ENCODE data around the gene GALNT14.

GALNT14 gene

DNA sequence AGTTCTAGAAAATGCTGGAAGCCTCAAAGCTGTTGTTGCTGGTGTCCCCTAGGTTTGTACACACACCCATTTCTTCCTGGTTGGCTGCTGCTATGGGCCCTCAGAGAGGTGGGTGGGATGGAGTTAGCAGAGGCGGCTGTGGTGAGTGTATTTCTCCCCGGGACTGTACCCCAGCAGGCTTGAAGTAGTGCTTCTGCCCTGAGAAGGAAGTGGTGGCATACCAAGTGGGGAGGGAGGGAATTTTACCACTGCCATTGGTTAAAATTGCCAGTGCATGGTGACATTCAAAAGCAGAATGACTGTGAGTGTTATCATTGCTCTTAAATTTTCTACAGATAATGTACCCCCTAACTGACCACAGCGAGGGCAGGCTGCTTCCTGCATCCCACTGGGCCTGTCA is 205.4 kb downstream of the GALNT14 start:
- H3K9ac ChIP-seq (ENCODE audit: low read length): no peak overlapping the region
- H4K8ac ChIP-seq (ENCODE audit: low read length): no peak overlapping the region
- no peaks in the 10 kb centered on the region for H3K4me1 ChIP-seq (ENCODE audit: control insufficient read depth, insufficient read depth, low read depth, low read length)
- DNase-seq: no peak
- H3K18ac ChIP-seq (ENCODE audit: low read depth in 1 of 2, low read length in 2 of 2): no peak overlapping the region
- no peak overlapping the region for H3K23ac ChIP-seq (ENCODE audit: low read length in 2 of 2)
- H3K27ac ChIP-seq (ENCODE audit: low read length, poor library complexity, severe bottlenecking): no peak overlapping the region
- peaks cover 0 to 3% of the 10 kb centered on the region in 2 experiments for H3K27me3 ChIP-seq (ENCODE audit: control insufficient read depth in 1 of 2, insufficient read depth in 1 of 2, low read length in 2 of 2)
- peaks cover 0 to 56% of the 10 kb centered on the region in 2 experiments for H3K36me3 ChIP-seq (ENCODE audit: control insufficient read depth in 1 of 2, insufficient read depth in 2 of 2, low read depth in 1 of 2, low read length in 2 of 2)
- H4K91ac ChIP-seq (ENCODE audit: low read length): no peak overlapping the region
- no peaks in the 10 kb centered on the region for H3K9me3 ChIP-seq (ENCODE audit: control insufficient read depth, low read length)
- H3K14ac ChIP-seq (ENCODE audit: low read length in 2 of 2): no peak overlapping the region
- no peak overlapping the region for H3K4me3 ChIP-seq (ENCODE audit: insufficient read depth in 1 of 2, low read depth in 1 of 2, low read length in 2 of 2)
- no peak overlapping the region for H2AK5ac ChIP-seq (ENCODE audit: low read length, severe bottlenecking)
- H2AFZ ChIP-seq (ENCODE audit: low read depth, low read length): no peak overlapping the region
- H2BK120ac ChIP-seq (ENCODE audit: low read depth, low read length): no peak overlapping the region
- 79% methylated on average over 3 of the region's 3 CpGs for WGBS
- no peak overlapping the region for H2BK5ac ChIP-seq (ENCODE audit: low read depth, low read length, poor library complexity, severe bottlenecking)
- no peak overlapping the region for H3K4ac ChIP-seq (ENCODE audit: low read depth in 1 of 2, low read length in 2 of 2)
- H2BK15ac ChIP-seq (ENCODE audit: low read depth, poor library complexity, severe bottlenecking): no peak overlapping the region
- no peak overlapping the region for H3K4me2 ChIP-seq (ENCODE audit: low read length, poor library complexity, severe bottlenecking)
- no peaks in the 10 kb centered on the region for H3K79me1 ChIP-seq (replicated peaks; ENCODE audit: low read length, poor library complexity, severe bottlenecking)
- H2BK12ac ChIP-seq (ENCODE audit: low read length in 2 of 2): no peak overlapping the region

DNA sequence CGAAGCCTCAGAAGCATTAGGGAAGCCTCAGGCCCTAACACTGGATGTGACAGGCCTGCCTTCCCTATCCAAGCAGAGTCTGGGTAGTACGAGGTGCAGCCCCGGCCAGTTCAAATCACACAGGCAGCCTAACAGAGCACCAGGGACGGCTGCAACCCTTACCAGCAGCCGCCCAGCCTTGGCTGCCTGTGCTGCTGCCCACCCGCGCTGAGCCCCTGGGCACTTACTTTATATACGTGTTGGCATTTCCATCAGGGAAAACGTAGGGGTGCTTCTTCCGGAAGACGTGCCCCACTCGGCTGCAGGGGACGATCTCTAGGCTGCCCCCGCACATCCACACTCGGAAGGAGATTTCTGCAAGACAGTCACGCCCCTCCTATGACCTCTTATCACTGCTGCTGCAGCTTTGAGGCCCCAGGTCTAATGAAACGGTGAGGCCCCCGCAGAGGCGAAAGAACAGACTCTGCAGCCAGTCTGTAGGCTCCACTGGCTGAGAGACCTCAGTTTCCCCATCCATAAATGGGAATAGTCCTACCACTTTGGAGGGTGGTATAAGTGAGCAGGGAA is 206.3 kb downstream of the GALNT14 start:
- H3K9me3 ChIP-seq (ENCODE audit: control insufficient read depth, low read length): no peaks in the 10 kb centered on the region
- H2AFZ ChIP-seq (ENCODE audit: low read depth, low read length): no peak overlapping the region
- no peaks in the 10 kb centered on the region for H3K79me1 ChIP-seq (replicated peaks; ENCODE audit: low read length, poor library complexity, severe bottlenecking)
- H2AK5ac ChIP-seq (ENCODE audit: low read length, severe bottlenecking): no peak overlapping the region
- H4K91ac ChIP-seq (ENCODE audit: low read length): no peak overlapping the region
- H3K27me3 ChIP-seq (ENCODE audit: control insufficient read depth in 1 of 2, insufficient read depth in 1 of 2, low read length in 2 of 2): peaks cover 0 to 4% of the 10 kb centered on the region in 2 experiments
- no peak overlapping the region for H2BK12ac ChIP-seq (ENCODE audit: low read length in 2 of 2)
- no peak overlapping the region for H3K18ac ChIP-seq (ENCODE audit: low read depth in 1 of 2, low read length in 2 of 2)
- H3K23ac ChIP-seq (ENCODE audit: low read length in 2 of 2): no peak overlapping the region
- H3K9ac ChIP-seq (ENCODE audit: low read length): no peak overlapping the region
- H2BK15ac ChIP-seq (ENCODE audit: low read depth, poor library complexity, severe bottlenecking): no peak overlapping the region
- no peak overlapping the region for H3K27ac ChIP-seq (ENCODE audit: low read length, poor library complexity, severe bottlenecking)
- H3K4me2 ChIP-seq (ENCODE audit: low read length, poor library complexity, severe bottlenecking): no peak overlapping the region
- no peak overlapping the region for H3K4ac ChIP-seq (ENCODE audit: low read depth in 1 of 2, low read length in 2 of 2)
- H2BK120ac ChIP-seq (ENCODE audit: low read depth, low read length): no peak overlapping the region
- no peak overlapping the region for H2BK5ac ChIP-seq (ENCODE audit: low read depth, low read length, poor library complexity, severe bottlenecking)
- no peak for DNase-seq
- H3K4me1 ChIP-seq (ENCODE audit: control insufficient read depth, insufficient read depth, low read depth, low read length): no peaks in the 10 kb centered on the region
- no peak overlapping the region for H3K4me3 ChIP-seq (ENCODE audit: insufficient read depth in 1 of 2, low read depth in 1 of 2, low read length in 2 of 2)
- peaks cover 0 to 65% of the 10 kb centered on the region in 2 experiments for H3K36me3 ChIP-seq (ENCODE audit: control insufficient read depth in 1 of 2, insufficient read depth in 2 of 2, low read depth in 1 of 2, low read length in 2 of 2)
- WGBS: 85% methylated on average over 19 of the region's 19 CpGs
- H3K14ac ChIP-seq (ENCODE audit: low read length in 2 of 2): no peak overlapping the region
- H4K8ac ChIP-seq (ENCODE audit: low read length): no peak overlapping the region

DNA sequence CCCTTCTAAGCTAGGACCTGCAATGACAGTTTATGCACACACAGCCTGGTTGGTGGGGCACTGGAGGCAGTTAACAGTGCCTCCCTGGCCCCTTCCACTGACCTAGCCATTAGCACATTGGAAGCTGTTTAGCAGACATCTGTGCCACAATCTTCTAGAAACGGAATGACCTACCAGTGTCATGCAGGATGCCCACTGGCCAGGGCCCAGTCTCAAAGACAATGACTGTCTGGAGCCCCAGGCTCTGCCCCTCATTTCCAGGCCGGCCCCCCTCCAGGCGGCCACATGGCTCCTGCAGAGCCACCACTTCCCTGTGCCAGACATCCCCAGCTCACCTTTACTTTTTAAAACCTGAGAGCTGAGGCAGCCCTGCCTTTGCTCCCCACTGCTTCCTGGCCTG is 207.5 kb downstream of the GALNT14 start:
- no peak overlapping the region for H3K27ac ChIP-seq (ENCODE audit: low read length, poor library complexity, severe bottlenecking)
- no peak overlapping the region for H4K91ac ChIP-seq (ENCODE audit: low read length)
- H2BK12ac ChIP-seq (ENCODE audit: low read length in 2 of 2): no peak overlapping the region
- no peak overlapping the region for H2BK5ac ChIP-seq (ENCODE audit: low read depth, low read length, poor library complexity, severe bottlenecking)
- no peaks in the 10 kb centered on the region for H3K4me1 ChIP-seq (ENCODE audit: control insufficient read depth, insufficient read depth, low read depth, low read length)
- no peaks in the 10 kb centered on the region for H3K9me3 ChIP-seq (ENCODE audit: control insufficient read depth, low read length)
- H3K27me3 ChIP-seq (ENCODE audit: control insufficient read depth in 1 of 2, insufficient read depth in 1 of 2, low read length in 2 of 2): peaks cover 0 to 4% of the 10 kb centered on the region in 2 experiments
- no peak overlapping the region for H3K9ac ChIP-seq (ENCODE audit: low read length)
- H3K4me2 ChIP-seq (ENCODE audit: low read length, poor library complexity, severe bottlenecking): no peak overlapping the region
- no peak overlapping the region for H2AFZ ChIP-seq (ENCODE audit: low read depth, low read length)
- H3K4me3 ChIP-seq (ENCODE audit: insufficient read depth in 1 of 2, low read depth in 1 of 2, low read length in 2 of 2): no peak overlapping the region
- H4K8ac ChIP-seq (ENCODE audit: low read length): no peak overlapping the region
- no peak overlapping the region for H2BK15ac ChIP-seq (ENCODE audit: low read depth, poor library complexity, severe bottlenecking)
- H3K14ac ChIP-seq (ENCODE audit: low read length in 2 of 2): no peak overlapping the region
- H2AK5ac ChIP-seq (ENCODE audit: low read length, severe bottlenecking): no peak overlapping the region
- no peak for DNase-seq
- peaks cover 0 to 66% of the 10 kb centered on the region in 2 experiments for H3K36me3 ChIP-seq (ENCODE audit: control insufficient read depth in 1 of 2, insufficient read depth in 2 of 2, low read depth in 1 of 2, low read length in 2 of 2)
- no peaks in the 10 kb centered on the region for H3K79me1 ChIP-seq (replicated peaks; ENCODE audit: low read length, poor library complexity, severe bottlenecking)
- no peak overlapping the region for H3K4ac ChIP-seq (ENCODE audit: low read depth in 1 of 2, low read length in 2 of 2)
- no peak overlapping the region for H3K23ac ChIP-seq (ENCODE audit: low read length in 2 of 2)
- WGBS: 46% methylated on average over 3 of the region's 3 CpGs
- no peak overlapping the region for H2BK120ac ChIP-seq (ENCODE audit: low read depth, low read length)
- H3K18ac ChIP-seq (ENCODE audit: low read depth in 1 of 2, low read length in 2 of 2): no peak overlapping the region

DNA sequence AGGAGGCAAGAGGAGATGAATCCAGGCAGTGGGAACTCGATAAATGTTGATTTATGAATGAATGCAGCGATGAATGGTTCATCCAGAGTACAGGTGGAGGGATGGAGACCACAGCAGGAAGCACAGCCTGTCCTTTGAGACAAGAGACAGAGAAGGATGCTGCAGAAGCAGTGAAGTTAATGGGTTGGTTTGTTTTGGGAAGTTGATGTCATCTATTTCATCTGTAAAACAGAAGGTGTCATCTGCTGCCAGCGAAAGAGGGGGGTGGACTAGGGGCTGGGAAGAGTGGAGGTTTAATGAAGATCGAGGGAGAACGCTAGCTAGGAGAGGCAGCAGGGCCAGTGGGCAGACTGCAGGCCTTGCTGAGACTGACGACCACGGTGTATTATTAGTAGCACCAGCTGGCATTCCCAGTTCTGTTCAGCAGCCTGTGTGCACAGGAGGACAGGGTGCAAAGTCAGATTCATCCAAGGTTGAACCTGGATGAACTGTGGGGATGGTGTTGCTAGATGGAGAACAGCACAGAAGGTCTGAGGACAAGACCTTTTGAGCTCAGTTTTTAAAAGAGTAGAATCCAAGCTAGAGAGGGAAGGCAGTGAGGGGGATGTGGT is 210.7 kb downstream of the GALNT14 start:
- Histone ChIP-seq H3K23ac (ENCODE audit: low read length in 2 of 2) (no peak overlapping the region), H3K9ac (ENCODE audit: low read length) (no peak overlapping the region), H3K79me1 (replicated peaks; ENCODE audit: low read length, poor library complexity, severe bottlenecking) (no peaks in the 10 kb centered on the region), H3K4me1 (ENCODE audit: control insufficient read depth, insufficient read depth, low read depth, low read length) (peaks cover 5% of the 10 kb centered on the region), H2BK15ac (ENCODE audit: low read depth, poor library complexity, severe bottlenecking) (no peak overlapping the region), H3K36me3 (ENCODE audit: control insufficient read depth in 1 of 2, insufficient read depth in 2 of 2, low read depth in 1 of 2, low read length in 2 of 2) (peaks cover 0 to 69% of the 10 kb centered on the region in 2 experiments), H3K27ac (ENCODE audit: low read length, poor library complexity, severe bottlenecking) (no peak overlapping the region), H3K27me3 (ENCODE audit: control insufficient read depth in 1 of 2, insufficient read depth in 1 of 2, low read length in 2 of 2) (peaks cover 0 to 10% of the 10 kb centered on the region in 2 experiments), H2AK5ac (ENCODE audit: low read length, severe bottlenecking) (no peak overlapping the region), H3K14ac (ENCODE audit: low read length in 2 of 2) (no peak overlapping the region), H4K91ac (ENCODE audit: low read length) (no peak overlapping the region), H2BK120ac (ENCODE audit: low read depth, low read length) (no peak overlapping the region), H3K18ac (ENCODE audit: low read depth in 1 of 2, low read length in 2 of 2) (no peak overlapping the region), H3K4me3 (ENCODE audit: insufficient read depth in 1 of 2, low read depth in 1 of 2, low read length in 2 of 2) (no peak overlapping the region), H3K4ac (ENCODE audit: low read depth in 1 of 2, low read length in 2 of 2) (no peak overlapping the region), H3K4me2 (ENCODE audit: low read length, poor library complexity, severe bottlenecking) (no peak overlapping the region), H4K8ac (ENCODE audit: low read length) (no peak overlapping the region), H2AFZ (ENCODE audit: low read depth, low read length) (no peak overlapping the region), H2BK12ac (ENCODE audit: low read length in 2 of 2) (no peak overlapping the region), H3K9me3 (ENCODE audit: control insufficient read depth, low read length) (no peaks in the 10 kb centered on the region), H2BK5ac (ENCODE audit: low read depth, low read length, poor library complexity, severe bottlenecking) (no peak overlapping the region)
- WGBS: 70% methylated on average over 7 of the region's 7 CpGs
- DNase-seq: no peak

Data from mesenchymal stem cell (in vitro differentiated cells and primary cell).